ENCODE data around the gene SP1.
"Not testable (repeated sequence)": the region's sequence is repeated elsewhere in the genome, so short reads cannot be mapped to it uniquely, and the experiment has no call there.

The SP1 gene

DNA sequence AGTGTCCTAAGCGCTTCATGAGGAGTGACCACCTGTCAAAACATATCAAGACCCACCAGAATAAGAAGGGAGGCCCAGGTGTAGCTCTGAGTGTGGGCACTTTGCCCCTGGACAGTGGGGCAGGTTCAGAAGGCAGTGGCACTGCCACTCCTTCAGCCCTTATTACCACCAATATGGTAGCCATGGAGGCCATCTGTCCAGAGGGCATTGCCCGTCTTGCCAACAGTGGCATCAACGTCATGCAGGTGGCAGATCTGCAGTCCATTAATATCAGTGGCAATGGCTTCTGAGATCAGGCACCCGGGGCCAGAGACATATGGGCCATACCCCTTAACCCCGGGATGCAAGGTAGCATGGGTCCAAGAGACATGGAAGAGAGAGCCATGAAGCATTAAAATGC lies 31.0 kb downstream of the SP1 start:
- H3K36me3 ChIP-seq (ENCODE audit: control insufficient read depth, insufficient read depth, low read length): peaks cover 63% of the 10 kb centered on the region
- 96 to 97% methylated on average over 4 of the region's 5 CpGs for whole genome bisulfite sequencing, 2 experiments (ENCODE audit: insufficient coverage in 2 of 2)

DNA sequence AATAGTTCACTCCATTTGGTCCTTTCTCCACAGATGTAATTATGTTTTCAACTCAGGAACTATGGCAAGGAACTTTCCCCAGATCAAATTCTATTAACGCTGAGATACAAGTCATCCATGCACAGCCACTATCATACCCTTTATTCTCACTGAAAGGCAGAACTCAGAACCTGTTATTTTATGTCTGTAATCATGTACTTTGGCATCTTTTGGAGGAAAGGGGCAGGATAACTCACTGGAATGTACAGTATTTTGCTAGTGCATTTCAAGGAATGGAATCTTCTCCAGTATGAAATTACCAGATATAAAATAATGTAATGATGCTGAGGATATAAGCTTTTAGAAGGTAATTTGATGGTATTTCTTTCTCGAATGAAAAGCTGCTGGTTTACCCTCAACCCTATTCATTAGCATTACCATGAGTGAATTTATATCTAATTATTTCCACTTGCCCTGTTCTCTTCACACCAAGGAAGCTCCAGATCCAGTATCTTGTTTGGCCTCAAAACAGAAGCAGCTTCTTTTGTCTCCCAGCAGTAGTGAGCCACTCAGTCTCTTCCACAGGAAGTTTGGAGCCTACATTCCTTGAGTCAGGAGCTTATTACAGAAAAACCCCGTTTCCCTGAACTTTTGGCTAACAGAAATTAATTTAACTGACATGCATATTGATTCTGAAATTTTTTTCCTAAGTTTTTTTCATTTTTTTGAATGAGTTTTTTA lies 33.7 kb downstream of the SP1 start:
- Histone ChIP-seq H3K27ac (ENCODE audit: low read depth, low read length, severe bottlenecking) (peak overlapping the region; percentile 64), H3K36me3 (ENCODE audit: control insufficient read depth, insufficient read depth, low read length) (peaks cover 40% of the 10 kb centered on the region), H3K4me3 (ENCODE audit: extremely low read depth, insufficient read depth, low read length, poor library complexity, severe bottlenecking) (no peak overlapping the region), H3K4me1 (ENCODE audit: control insufficient read depth, insufficient read depth, low read length, poor library complexity, severe bottlenecking) (peaks cover 46% of the 10 kb centered on the region), H3K9me3 (ENCODE audit: control insufficient read depth, low read length) (no peaks in the 10 kb centered on the region)
- WGBS, 2 experiments (ENCODE audit: insufficient coverage in 2 of 2): no CpG with 5 or more reads among the region's 3 CpGs

More for the DNA sequence above, 31.0 kb downstream of the SP1 start:
- Histone ChIP-seq H3K4me3 (ENCODE audit: extremely low read depth, insufficient read depth, low read length, poor library complexity, severe bottlenecking) (no peak overlapping the region), H3K27ac (ENCODE audit: low read depth, low read length, severe bottlenecking) (no peak overlapping the region), H3K9me3 (ENCODE audit: control insufficient read depth, low read length) (no peaks in the 10 kb centered on the region), H3K4me1 (ENCODE audit: control insufficient read depth, insufficient read depth, low read length, poor library complexity, severe bottlenecking) (peaks cover 46% of the 10 kb centered on the region)

DNA sequence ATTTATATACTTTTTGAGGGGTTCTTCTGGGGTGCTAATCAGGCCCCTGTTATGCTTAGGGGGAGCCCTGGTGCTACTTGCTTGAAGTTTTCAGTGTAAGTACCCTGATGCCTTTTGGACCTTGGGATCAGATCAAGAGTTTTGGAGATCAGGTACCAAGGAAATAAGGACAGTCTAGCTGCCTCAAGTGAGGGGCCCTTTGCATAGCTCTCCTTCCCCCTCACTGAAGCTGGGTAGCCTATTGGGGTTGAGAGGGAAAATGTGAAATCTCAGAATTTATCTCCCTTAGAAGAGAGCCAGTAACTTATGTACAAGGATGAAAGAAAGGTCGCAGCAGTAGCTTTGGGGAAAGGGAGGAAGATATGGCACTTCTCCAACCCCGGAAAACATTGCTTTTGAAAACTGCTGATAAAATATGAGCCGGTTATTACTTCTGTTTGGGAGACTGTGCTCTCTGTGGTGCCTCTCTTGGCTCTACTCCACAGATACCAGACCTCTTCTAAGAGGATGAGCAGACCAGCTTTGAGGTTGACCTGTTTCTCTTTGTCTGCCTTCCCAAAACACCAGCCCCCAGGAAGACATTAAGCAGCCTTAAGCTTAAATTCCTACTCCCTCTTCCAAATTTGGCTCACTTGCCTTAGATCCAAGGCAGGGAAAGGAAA lies 34.9 kb downstream of the SP1 start:
- WGBS, 2 experiments (ENCODE audit: insufficient coverage in 2 of 2): 90 to 100% methylated on average over 1 to 2 of the region's 3 CpGs
- no peak overlapping the region for H3K4me3 ChIP-seq (ENCODE audit: extremely low read depth, insufficient read depth, low read length, poor library complexity, severe bottlenecking)
- no peaks in the 10 kb centered on the region for H3K9me3 ChIP-seq (ENCODE audit: control insufficient read depth, low read length)
- H3K4me1 ChIP-seq (ENCODE audit: control insufficient read depth, insufficient read depth, low read length, poor library complexity, severe bottlenecking): peaks cover 46% of the 10 kb centered on the region
- H3K27ac ChIP-seq (ENCODE audit: low read depth, low read length, severe bottlenecking): peak overlapping the region; percentile 58
- H3K36me3 ChIP-seq (ENCODE audit: control insufficient read depth, insufficient read depth, low read length): peaks cover 29% of the 10 kb centered on the region

GRCh38 chr12:53415752-53416389 lies 35.9 kb downstream of the SP1 start:
- H3K27ac ChIP-seq (ENCODE audit: low read depth, low read length, severe bottlenecking): peak overlapping the region; percentile 58
- 80 to 100% methylated on average over 1 of the region's 2 CpGs for WGBS, 2 experiments (ENCODE audit: insufficient coverage in 2 of 2)
- H3K9me3 ChIP-seq (ENCODE audit: control insufficient read depth, low read length); H3K4me3 ChIP-seq (ENCODE audit: extremely low read depth, insufficient read depth, low read length, poor library complexity, severe bottlenecking): not testable (repeated sequence)
- peaks cover 19% of the 10 kb centered on the region for H3K36me3 ChIP-seq (ENCODE audit: control insufficient read depth, insufficient read depth, low read length)
- H3K4me1 ChIP-seq (ENCODE audit: control insufficient read depth, insufficient read depth, low read length, poor library complexity, severe bottlenecking): peaks cover 46% of the 10 kb centered on the region

DNA sequence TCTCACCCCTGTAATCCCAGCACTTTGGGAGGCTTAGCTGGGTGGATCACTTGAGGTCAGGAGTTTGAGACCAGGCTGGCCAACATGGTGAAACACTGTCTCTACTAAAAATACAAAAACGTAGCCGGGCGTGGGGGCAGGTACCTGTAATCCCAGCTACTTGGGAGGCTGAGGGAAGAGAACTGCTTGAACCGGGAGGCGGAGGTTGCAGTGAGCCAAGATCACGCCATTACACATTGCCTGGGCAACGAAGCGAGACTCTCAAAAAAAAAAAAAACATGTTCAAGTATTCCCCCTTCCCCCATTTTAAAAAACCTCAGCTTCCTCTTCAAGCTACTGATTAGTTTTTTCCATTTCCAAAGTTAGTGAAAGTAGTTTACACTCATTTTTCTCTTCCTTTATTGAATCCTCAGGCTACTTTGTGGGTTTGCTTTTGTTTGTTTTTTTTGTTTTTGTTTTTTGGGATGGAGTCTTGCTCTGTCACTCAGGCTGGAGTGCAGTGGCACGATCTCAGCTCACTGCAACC lies 37.4 kb downstream of the SP1 start:
- H3K27ac ChIP-seq (ENCODE audit: low read depth, low read length, severe bottlenecking); H3K36me3 ChIP-seq (ENCODE audit: control insufficient read depth, insufficient read depth, low read length); H3K9me3 ChIP-seq (ENCODE audit: control insufficient read depth, low read length); H3K4me3 ChIP-seq (ENCODE audit: extremely low read depth, insufficient read depth, low read length, poor library complexity, severe bottlenecking): not testable (repeated sequence)
- 99 to 100% methylated on average over 6 to 9 of the region's 9 CpGs for WGBS, 2 experiments (ENCODE audit: insufficient coverage in 2 of 2)
- peaks cover 33% of the 10 kb centered on the region for H3K4me1 ChIP-seq (ENCODE audit: control insufficient read depth, insufficient read depth, low read length, poor library complexity, severe bottlenecking)

DNA sequence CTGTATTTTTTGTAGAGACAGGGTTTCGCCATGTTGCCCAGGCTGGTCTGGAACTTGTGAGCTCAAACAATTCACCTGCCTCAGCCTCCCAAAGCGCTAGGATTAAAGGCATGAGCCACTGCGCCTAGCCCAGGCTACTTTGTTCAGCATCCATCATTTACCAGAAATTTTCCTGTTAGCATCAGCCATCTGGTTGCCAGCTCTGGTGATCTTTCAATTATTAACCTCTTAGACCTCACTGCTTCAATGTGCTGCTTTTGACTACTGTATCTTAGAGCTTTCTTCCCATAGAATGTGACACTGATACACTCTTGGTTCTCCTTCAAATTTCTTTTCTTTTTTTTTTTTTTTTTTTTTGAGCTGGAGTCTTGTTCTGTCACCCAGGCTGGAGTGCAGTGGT lies 38.2 kb downstream of the SP1 start:
- Histone ChIP-seq H3K4me1 (ENCODE audit: control insufficient read depth, insufficient read depth, low read length, poor library complexity, severe bottlenecking) (peaks cover 28% of the 10 kb centered on the region), H3K4me3 (ENCODE audit: extremely low read depth, insufficient read depth, low read length, poor library complexity, severe bottlenecking) (no peak overlapping the region), H3K9me3 (ENCODE audit: control insufficient read depth, low read length) (no peaks in the 10 kb centered on the region), H3K27ac (ENCODE audit: low read depth, low read length, severe bottlenecking) (no peak overlapping the region), H3K36me3 (ENCODE audit: control insufficient read depth, insufficient read depth, low read length) (no peaks in the 10 kb centered on the region)
- WGBS, 2 experiments (ENCODE audit: insufficient coverage in 2 of 2): 93 to 95% methylated on average over 3 of the region's 3 CpGs

GRCh38 chr12:53419756-53420155 lies 39.8 kb downstream of the SP1 start:
- WGBS, 2 experiments (ENCODE audit: insufficient coverage in 2 of 2): 92 to 93% methylated on average over 2 of the region's 2 CpGs
- Histone ChIP-seq H3K36me3 (ENCODE audit: control insufficient read depth, insufficient read depth, low read length) (no peaks in the 10 kb centered on the region), H3K9me3 (ENCODE audit: control insufficient read depth, low read length) (no peaks in the 10 kb centered on the region), H3K4me3 (ENCODE audit: extremely low read depth, insufficient read depth, low read length, poor library complexity, severe bottlenecking) (no peak overlapping the region), H3K27ac (ENCODE audit: low read depth, low read length, severe bottlenecking) (no peak overlapping the region), H3K4me1 (ENCODE audit: control insufficient read depth, insufficient read depth, low read length, poor library complexity, severe bottlenecking) (peaks cover 21% of the 10 kb centered on the region)

DNA sequence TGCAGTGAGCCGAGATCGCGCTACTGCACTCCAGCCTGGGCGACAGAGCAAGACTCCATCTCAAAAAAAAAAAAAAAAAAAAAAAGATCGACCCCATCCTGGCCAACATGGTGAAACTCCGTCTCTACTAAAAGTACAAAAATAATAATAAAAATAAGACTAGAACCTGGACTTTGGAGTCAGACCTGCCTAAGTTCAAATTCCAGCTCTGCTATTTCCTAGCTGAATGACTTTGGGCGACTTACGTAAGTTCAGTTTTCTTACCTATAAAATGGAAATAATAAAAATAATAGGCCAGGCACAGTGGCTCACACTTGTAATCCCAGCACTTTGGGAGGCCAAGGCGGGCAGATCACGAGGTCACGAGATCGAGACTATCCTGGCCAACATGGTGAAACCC lies 42.3 kb downstream of the SP1 start:
- H3K4me3 ChIP-seq (ENCODE audit: extremely low read depth, insufficient read depth, low read length, poor library complexity, severe bottlenecking); H3K27ac ChIP-seq (ENCODE audit: low read depth, low read length, severe bottlenecking); H3K9me3 ChIP-seq (ENCODE audit: control insufficient read depth, low read length); H3K36me3 ChIP-seq (ENCODE audit: control insufficient read depth, insufficient read depth, low read length): not testable (repeated sequence)
- WGBS, 2 experiments (ENCODE audit: insufficient coverage in 2 of 2): 90 to 100% methylated on average over 4 of the region's 12 CpGs
- H3K4me1 ChIP-seq (ENCODE audit: control insufficient read depth, insufficient read depth, low read length, poor library complexity, severe bottlenecking): peaks cover 16% of the 10 kb centered on the region

GRCh38 chr12:53423597-53423996 lies 43.6 kb downstream of the SP1 start, which contains the start of gene AMHR2:
Gene AMHR2, plus strand, starts transcription at chr12:53423855. Its CDS starts 80 bp downstream, at chr12:53423935.
- Histone ChIP-seq H3K36me3 (ENCODE audit: control insufficient read depth, insufficient read depth, low read length) (no peaks in the 10 kb centered on the region), H3K9me3 (ENCODE audit: control insufficient read depth, low read length) (no peaks in the 10 kb centered on the region), H3K27ac (ENCODE audit: low read depth, low read length, severe bottlenecking) (no peak within 1 kb of the TSS), H3K4me1 (ENCODE audit: control insufficient read depth, insufficient read depth, low read length, poor library complexity, severe bottlenecking) (peaks cover 22% of the 10 kb centered on the region), H3K4me3 (ENCODE audit: extremely low read depth, insufficient read depth, low read length, poor library complexity, severe bottlenecking) (no peak within 1 kb of the TSS)
- no CpG with 5 or more reads among the region's 1 CpG for WGBS, 2 experiments (ENCODE audit: insufficient coverage in 2 of 2)

DNA sequence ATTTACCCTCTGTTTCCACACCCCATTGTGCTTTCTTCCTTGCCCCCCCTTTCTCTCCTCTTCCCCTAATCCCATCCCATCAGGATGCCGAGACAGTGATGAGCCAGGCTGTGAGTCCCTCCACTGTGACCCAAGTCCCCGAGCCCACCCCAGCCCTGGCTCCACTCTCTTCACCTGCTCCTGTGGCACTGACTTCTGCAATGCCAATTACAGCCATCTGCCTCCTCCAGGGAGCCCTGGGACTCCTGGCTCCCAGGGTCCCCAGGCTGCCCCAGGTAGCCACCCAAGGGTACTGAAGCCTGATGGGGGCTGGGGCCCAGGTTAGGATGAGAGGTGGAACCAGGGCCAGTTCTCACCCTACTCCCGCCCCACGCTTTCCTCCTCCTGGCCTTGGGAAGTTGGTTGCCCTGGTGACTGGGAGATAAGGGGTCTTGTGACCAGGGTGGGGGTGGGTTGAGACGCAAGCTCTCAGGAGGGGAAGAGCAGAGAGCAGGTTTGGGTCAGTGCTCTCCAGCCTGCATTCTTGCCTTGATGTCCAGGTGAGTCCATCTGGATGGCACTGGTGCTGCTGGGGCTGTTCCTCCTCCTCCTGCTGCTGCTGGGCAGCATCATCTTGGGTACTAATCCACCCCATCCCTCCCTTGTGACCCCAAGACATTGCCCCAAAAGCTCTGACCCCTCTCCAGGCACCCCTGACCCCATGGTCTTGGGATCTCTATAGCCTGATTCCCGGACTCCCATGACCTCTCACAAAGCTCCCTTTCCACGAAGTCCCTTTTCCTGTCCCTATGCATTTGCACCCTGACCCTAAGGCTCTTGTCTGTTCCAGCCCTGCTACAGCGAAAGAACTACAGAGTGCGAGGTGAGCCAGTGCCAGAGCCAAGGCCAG lies 44.9 kb downstream of the SP1 start:
- 80 to 95% methylated on average over 5 to 7 of the region's 9 CpGs for WGBS, 2 experiments (ENCODE audit: insufficient coverage in 2 of 2)
- Histone ChIP-seq H3K4me3 (ENCODE audit: extremely low read depth, insufficient read depth, low read length, poor library complexity, severe bottlenecking) (no peak overlapping the region), H3K9me3 (ENCODE audit: control insufficient read depth, low read length) (no peaks in the 10 kb centered on the region), H3K36me3 (ENCODE audit: control insufficient read depth, insufficient read depth, low read length) (no peaks in the 10 kb centered on the region), H3K27ac (ENCODE audit: low read depth, low read length, severe bottlenecking) (no peak overlapping the region), H3K4me1 (ENCODE audit: control insufficient read depth, insufficient read depth, low read length, poor library complexity, severe bottlenecking) (peaks cover 25% of the 10 kb centered on the region)

All from mesodermal cell (in vitro differentiated cells).